GM19328 (cell line): Measurements from ENCODE around the gene STIP1.
"Not testable (repeated sequence)": the region's sequence is repeated elsewhere in the genome, so short reads cannot be mapped to it uniquely, and the experiment has no call there.

Experiments used
- ATAC-seq: cut with Tn5 transposase; IDR thresholded peaks from one replicate; pipeline ENCODE4 v1.9.1; 2021; ENCODE audit warnings: mild to moderate bottlenecking, moderate library complexity; ENCODE audit not compliant: unreplicated experiment

Gene STIP1

DNA sequence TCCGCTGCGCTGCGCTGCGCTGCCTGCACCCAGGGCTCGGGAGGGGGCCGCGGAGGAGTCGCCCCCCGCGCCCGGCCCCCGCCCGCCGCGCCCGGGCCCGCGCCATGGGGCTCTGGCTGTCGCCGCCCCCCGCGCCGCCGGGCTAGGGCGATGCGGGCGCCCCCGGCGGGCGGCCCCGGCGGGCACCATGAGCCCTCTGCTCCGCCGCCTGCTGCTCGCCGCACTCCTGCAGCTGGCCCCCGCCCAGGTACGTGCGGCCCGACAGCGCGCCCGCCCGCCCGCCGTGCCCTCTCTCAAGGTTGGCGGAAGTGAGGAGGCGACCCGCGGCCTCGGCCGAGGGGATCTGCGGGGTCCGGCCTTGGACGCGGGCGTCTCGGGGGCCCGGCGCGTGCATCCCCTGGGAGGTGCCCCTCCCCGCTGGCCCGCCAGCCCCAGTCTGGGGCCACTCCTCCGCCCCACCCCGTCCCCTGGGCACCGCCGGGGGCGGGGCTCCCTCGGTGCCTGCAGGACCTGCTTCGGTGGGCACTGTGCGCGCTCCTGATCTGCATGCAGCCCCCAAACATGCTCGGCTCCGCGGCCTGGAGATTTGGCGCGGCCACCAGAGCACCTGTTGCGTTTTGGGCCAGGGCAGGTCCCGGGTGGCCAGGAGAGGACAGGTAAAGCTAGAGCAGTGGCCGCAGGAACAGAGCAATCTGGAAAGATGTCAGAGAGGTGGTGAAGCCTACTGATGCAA lies 48.8 kb downstream of the STIP1 start:
- no peak for ATAC-seq

GRCh38 chr11:64235437-64236161 lies 49.6 kb downstream of the STIP1 start:
- no peak for ATAC-seq

DNA sequence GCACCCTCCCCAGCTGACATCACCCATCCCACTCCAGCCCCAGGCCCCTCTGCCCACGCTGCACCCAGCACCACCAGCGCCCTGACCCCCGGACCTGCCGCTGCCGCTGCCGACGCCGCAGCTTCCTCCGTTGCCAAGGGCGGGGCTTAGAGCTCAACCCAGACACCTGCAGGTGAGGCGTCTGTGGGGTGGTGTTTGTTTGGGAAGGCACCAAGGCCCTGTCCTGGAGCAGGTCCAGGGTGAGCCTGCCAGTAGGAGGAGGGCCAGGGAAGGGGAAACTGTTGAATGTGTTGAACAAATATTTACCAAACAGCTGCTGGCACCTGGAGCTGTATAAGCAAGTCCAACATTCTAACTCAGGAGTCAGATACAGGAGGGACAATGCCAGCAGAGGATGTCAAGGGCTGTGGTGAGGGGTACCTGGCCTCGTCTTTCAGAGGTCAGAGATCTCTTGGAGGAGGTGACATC lies 51.5 kb downstream of the STIP1 start:
- ATAC-seq = no peak

DNA sequence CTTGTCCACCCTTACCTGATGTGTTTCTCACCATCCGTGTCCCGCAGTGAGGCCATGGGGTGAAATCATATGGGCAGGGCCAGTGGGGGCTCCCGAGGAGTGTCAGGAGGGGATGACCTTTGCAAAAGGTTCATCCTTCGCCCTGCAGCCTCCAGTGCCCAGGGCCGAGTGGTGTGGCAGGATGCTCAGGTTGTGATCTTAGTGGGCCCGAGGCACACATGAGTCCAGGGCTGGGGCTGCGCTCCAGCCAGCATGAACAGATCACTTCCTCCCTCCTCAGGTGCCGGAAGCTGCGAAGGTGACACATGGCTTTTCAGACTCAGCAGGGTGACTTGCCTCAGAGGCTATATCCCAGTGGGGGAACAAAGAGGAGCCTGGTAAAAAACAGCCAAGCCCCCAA lies 52.1 kb downstream of the STIP1 start:
- no peak for ATAC-seq

DNA sequence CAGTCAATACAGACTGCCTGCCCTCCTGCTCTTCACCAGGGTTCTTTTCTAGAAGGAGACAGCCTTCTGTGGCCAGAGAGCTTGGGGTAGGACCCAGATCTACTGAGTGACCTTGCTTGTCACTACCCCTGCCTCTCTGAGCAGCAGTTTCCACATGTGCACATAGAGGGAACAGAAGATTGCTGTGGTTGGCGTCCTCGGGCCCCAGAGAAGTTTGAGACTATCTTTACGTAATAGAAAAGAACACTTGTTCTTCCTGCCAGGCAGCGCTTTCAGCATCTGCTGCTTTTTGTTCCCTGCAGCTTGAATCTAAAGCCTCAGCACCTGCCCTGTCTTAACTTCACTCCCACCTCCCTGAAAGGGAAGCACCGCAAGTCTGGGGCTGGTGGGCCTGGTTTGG lies 53.0 kb downstream of the STIP1 start:
- no peak for ATAC-seq

DNA sequence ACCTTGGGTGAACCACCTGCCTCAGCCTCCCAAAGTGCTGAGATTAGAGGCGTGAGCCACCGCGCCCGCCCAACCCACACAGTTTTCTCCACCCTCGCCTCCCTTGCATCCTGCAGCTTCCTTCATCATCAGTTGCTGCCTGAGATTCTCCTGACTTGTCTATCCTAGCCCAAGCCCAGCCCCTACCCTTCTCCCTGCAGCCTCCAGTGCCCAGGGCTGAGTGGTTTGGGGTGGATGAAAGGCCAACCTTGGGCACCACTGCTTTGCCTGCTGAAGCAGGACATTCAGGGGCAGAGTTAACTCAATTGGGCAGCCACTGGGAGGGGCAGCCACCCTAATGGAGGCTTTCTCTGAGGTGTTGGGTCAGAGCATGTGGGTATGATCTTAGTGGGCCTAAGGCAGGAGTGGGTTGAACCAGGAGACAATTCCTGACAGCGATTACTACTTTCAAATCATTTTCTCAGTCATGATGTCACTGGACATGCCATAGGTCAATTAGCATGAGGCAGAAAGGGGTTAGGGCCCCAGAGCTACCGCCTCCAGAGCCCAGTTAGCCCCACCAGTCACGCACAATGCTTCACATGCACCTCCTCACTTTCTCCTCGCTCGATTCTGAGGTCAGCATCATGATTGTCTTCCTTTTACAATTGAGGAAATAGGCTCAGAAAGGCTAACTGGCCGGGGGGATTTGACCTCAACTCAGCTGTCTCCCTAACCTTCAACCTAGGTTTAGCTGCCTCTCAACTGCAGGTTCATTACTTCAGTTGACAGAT lies 53.9 kb downstream of the STIP1 start:
- ATAC-seq = no peak

DNA sequence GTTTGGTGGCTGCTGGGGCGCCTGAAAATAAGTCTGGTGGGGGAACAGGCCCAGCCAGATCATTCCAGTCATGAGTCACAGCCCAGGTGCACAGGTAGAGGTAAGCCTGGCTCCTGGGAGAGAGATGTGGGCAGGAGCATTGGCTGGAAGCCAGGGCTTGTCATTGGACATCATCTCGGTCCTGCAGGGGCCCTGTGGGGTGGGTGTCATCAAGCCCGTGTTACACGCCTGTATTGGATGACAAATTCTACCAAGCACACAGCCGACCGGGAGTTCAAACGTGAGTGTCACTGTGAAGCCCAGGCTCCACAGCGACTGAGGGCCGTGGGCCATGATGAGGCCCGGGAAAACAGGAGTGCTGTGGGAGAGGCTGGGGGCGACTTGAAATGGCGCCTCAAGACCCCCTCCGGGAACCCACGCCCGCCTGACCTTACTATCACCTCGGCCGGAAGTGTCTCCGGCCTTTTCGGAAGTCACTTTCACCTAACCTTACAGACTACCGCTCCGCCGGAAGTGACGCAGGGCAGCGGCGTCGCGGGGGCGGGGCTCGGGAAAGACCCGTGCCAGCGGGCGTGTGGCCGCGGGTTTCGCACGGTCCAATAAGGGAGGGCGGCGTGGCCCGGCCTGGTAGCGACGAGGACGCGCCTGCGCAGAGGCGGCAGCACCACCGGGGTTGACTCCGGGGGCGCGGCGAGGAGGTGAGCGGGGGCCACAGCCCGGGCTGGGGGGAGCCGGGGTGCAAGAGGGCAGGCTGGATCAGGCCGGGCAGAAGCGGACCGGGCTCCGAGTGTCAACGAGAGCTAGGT lies 54.7 kb downstream of the STIP1 start, which contains the start of gene FKBP2:
Gene FKBP2, plus strand, starts transcription at position 661 of the 806 bp plus-strand sequence. CDS start 1,293 bp downstream, outside the sequence.
- ATAC-seq = peak; percentile 56

DNA sequence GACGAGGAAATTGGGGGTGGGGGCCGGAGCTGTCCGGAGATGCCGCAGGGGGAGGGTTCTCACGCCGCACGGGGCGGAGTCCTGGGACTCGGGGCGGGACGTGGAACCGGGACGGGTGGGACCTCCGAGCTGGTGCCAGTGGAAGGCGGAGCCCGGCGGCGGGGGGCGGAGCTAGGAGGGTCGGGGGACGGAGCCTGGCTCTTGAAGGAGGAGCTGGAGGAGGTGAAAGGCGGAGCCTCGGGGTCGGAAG lies 55.2 kb downstream of the STIP1 start:
- peak; percentile 74 for ATAC-seq

GRCh38 chr11:64241491-64242374 lies 55.8 kb downstream of the STIP1 start:
- peak; percentile 2 for ATAC-seq

DNA sequence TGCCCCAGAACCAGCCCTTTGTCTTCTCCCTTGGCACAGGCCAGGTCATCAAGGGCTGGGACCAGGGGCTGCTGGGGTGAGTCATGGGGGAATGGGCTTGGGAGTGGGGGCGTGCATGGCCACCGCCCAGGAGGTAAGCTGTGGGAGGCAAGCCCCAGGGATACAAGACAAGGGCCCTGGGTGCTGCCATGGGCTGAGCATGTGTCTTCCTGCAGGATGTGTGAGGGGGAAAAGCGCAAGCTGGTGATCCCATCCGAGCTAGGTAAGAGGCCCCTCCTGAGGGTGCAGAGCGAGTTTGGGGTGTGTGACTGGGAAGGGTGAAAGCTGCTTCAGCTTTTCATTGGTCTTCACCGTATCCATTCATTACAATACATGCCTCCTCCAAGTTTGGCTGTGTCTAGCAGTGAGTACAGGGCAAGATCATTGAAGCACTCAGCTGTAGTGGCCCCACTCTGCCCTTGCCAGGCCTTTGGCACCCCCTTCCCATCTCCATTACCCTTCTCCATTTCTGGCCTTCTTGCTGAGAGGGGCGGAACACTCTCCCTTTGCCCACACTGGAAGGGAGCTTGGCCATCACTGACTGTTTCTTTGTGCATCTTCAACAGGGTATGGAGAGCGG lies 57.4 kb downstream of the STIP1 start:
- no peak for ATAC-seq

- no peak for ATAC-seq
These were observed 58.1 kb downstream of the STIP1 start for GRCh38 chr11:64244107-64244506.

DNA sequence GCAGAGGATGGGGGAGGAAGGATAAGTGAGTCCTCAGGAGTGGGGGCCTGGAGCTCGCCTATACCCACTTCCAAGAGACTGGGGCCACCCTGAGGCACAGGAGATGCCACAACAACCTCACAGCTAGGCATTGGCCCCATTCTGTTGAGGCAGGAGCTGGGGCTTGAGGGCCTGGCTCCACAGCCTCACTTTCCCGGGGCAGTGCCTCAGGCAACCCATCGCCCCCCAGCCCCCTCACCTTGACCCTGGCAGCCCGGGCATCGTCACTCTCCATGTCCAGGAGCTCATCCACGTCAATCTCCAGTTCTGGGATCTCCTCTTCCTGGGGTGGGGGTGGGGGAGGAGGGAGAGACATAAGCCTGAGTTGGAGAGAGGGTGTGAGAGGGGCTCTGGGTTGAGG lies 59.0 kb downstream of the STIP1 start:
- no peak for ATAC-seq

GRCh38 chr11:64245401-64245796 lies 59.4 kb downstream of the STIP1 start:
- ATAC-seq = no peak

DNA sequence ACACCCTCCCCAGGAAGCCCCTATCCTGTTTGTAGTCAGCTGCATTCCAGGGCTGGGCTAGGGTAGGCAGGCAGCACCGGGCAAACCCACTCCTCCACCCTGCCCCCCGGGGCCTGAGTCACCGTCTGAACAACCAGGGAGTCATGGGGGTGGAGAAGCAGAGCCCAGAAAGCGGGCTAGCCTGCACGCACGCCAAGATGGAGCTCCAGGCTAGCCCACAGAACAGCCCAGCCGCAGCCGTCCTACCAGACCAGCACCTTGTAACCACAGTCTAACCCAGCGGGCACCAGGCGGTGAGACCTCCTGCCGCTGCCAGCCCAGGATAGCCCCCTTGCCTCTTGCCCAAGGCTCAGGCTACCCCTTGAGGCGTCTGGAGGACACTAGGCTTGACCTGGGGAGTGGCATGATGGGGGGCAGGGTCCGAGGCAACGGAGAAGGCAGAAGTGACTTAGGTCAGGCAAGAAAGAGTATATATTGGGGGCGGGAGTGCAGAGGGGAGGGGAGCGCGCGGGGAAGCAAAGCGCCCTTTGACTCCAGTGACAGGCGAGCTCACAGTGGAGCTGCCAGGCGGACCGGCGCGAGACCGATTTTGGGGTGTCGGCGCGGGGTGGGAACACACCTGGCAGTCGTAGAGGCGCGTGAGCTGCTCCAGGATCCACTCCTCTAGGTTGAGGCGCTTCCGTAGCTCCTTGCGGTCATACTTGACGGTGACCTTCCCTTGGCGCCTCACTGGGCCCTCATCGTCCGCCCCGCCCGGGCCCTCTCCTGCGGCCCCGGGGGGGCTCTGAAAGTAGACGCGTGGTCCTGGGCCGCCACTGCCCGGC lies 60.0 kb downstream of the STIP1 start:
- ATAC-seq = no peak

DNA sequence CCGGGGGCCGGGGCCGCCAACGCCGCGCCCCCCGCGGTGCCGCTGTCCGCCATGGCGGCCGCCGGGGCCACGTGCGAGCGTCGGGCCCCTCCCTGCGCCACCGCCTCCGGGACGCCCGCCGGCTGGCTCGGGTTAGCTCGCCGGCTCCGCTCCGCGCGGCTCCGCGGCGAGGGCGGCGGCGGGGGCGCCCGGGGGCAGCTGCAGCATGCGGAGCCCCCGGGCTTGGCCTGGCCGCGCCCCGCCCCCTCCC lies 60.6 kb downstream of the STIP1 start:
- not testable (repeated sequence) for ATAC-seq

GRCh38 chr11:64246871-64247728 lies 61.1 kb downstream of the STIP1 start, which contains the start of gene PPP1R14B:
Gene PPP1R14B, minus strand, starts transcription at chr11:64246943. Its CDS starts 270 bp downstream, at chr11:64246673.
- ATAC-seq = no peak

GRCh38 chr11:64247729-64248531 lies 62.0 kb downstream of the STIP1 start:
- no peak for ATAC-seq
